Smooth muscle cell (in vitro differentiated cells): ENCODE measurements around the gene ABCC3. TPM values are rescaled to one million over a fixed set of nuclear protein-coding genes. Genes with fewer than 3 reads are reported as not detected.
A peak's percentile ranks its signal among the peaks of the same experiment; 100 is the strongest.

Source experiments
- DNase-seq: peaks from one replicate; lab custom pipeline; 2025; ENCODE audit not compliant: unreplicated experiment; lab: John Stamatoyannopoulos, UW
- H2AFZ ChIP-seq: fragments of 200-600 bp; sonication (generic); 2 replicates; pipeline ENCODE4 v1.6.0; 2016; ENCODE audit warnings: antibody characterized with exemption, low read depth, mild to moderate bottlenecking
- H3F3A ChIP-seq: fragments of 200-600 bp; sonication (generic); 2 replicates; pipeline ENCODE4 v1.6.0; 2017; ENCODE audit warnings: antibody characterized with exemption, low read depth
- H3K27ac ChIP-seq: fragments of 200-600 bp; sonication (generic); 2 replicates; pipeline ENCODE4 v1.5.1; 2016; ENCODE audit warnings: low read depth, mild to moderate bottlenecking
- H3K27me3 ChIP-seq: fragments of 200-600 bp; sonication (generic); 2 replicates; pipeline ENCODE4 v1.6.1; 2016; ENCODE audit warnings: low read depth, mild to moderate bottlenecking
- H3K36me3 ChIP-seq: fragments of 200-600 bp; sonication (generic); 2 replicates; pipeline ENCODE4 v1.5.1; 2016; ENCODE audit warnings: low read depth
- H3K4me1 ChIP-seq: fragments of 200-600 bp; sonication (generic); 2 replicates; pipeline ENCODE4 v1.5.1; 2016; ENCODE audit warnings: low read depth
- H3K4me2 ChIP-seq: fragments of 200-600 bp; sonication (generic); 2 replicates; pipeline ENCODE4 v1.6.0; 2016; ENCODE audit warnings: mild to moderate bottlenecking
- H3K4me3 ChIP-seq: fragments of 200-600 bp; sonication (generic); 2 replicates; pipeline ENCODE4 v1.5.1; 2016; ENCODE audit warnings: mild to moderate bottlenecking
- H3K79me2 ChIP-seq: fragments of 200-600 bp; sonication (generic); 2 replicates; pipeline ENCODE4 v1.6.0; 2016; ENCODE audit warnings: low read depth, mild to moderate bottlenecking
- H3K9ac ChIP-seq: fragments of 200-600 bp; sonication (generic); 2 replicates; pipeline ENCODE4 v1.6.0; 2016; ENCODE audit warnings: low read depth
- H3K9me3 ChIP-seq: fragments of 200-600 bp; sonication (generic); replicated peaks from 2 replicates; pipeline ENCODE4 v1.5.1; 2016; ENCODE audit warnings: low read depth
- H4K20me1 ChIP-seq: fragments of 200-600 bp; sonication (generic); 2 replicates; pipeline ENCODE4 v1.6.0; 2016; ENCODE audit warnings: low read depth
- CTCF ChIP-seq: fragments of 200-600 bp; sonication (generic); IDR thresholded peaks from 2 replicates; pipeline ENCODE4 v1.5.1; 2017; ENCODE audit warnings: borderline replicate concordance, mild to moderate bottlenecking, antibody characterized with exemption; ENCODE audit not compliant: insufficient read depth, poor library complexity, severe bottlenecking
- WGBS: methylation state at CpG from one replicate; pipeline ENCODE4 v1.1.7; 2016; ENCODE audit warnings: low lambda C conversion rate; 5-methylcytosine and 5-hydroxymethylcytosine counted together
- polyA plus RNA-seq: library from polyadenylated mRNA; unstranded; fragments of >200 nt; fragmentation: Nextera tagmentation; extraction: Ambion mirVana; gene quantifications from 2 replicates; pipeline ENCODE4 v1.2.1, GENCODE V29; 2016
- total RNA-seq: library from RNA; depleted of rRNA; stranded (reverse); fragments of >200 nt; gene quantifications from 2 replicates; pipeline ENCODE4 v1.2.3, GENCODE V29; 2014

Gene ABCC3
- total and polyA plus RNA-seq, 2 experiments from 2014 or later, result 1.3 TPM

- Histone ChIP-seq H2AFZ (no peak overlapping the region), H3K4me3 (no peak overlapping the region), H3K9ac (no peak overlapping the region), H3K36me3 (no peaks in the 10 kb centered on the region), H3K27me3 (no peaks in the 10 kb centered on the region), H3K4me2 (no peak overlapping the region), H3K27ac (no peak overlapping the region), H3F3A (no peaks in the 10 kb centered on the region), H4K20me1 (no peaks in the 10 kb centered on the region), H3K9me3 (no peaks in the 10 kb centered on the region), H3K79me2 (no peaks in the 10 kb centered on the region), H3K4me1 (no peaks in the 10 kb centered on the region)
- no peak for DNase-seq
- TF ChIP-seq CTCF, result no peak
- WGBS, result 95% methylated on average over 14 of the region's 14 CpGs
Measured at GRCh38 chr17:50667259-50668024, 32.8 kb downstream of the ABCC3 start.

GRCh38 chr17:50668025-50668837, 33.5 kb downstream of the ABCC3 start:
- TF ChIP-seq CTCF, result no peak
- H4K20me1 ChIP-seq, result no peaks in the 10 kb centered on the region
- peak overlapping the region; percentile 40 for H3K4me2 ChIP-seq
- 45% methylated on average over 8 of the region's 8 CpGs for WGBS
- no peaks in the 10 kb centered on the region for H3K27me3 ChIP-seq
- H3K9ac ChIP-seq, result no peak overlapping the region
- H3F3A ChIP-seq, result no peaks in the 10 kb centered on the region
- H3K4me1 ChIP-seq, result no peaks in the 10 kb centered on the region
- no peaks in the 10 kb centered on the region for H3K79me2 ChIP-seq
- no peaks in the 10 kb centered on the region for H3K9me3 ChIP-seq
- no peak for DNase-seq
- no peak overlapping the region for H3K27ac ChIP-seq
- H3K4me3 ChIP-seq, result no peak overlapping the region
- no peaks in the 10 kb centered on the region for H3K36me3 ChIP-seq
- peak overlapping the region; percentile 59 for H2AFZ ChIP-seq

- Histone ChIP-seq H3K27ac (no peak overlapping the region), H3K79me2 (no peaks in the 10 kb centered on the region), H2AFZ (peak overlapping the region; percentile 59), H3K9ac (no peak overlapping the region), H3K36me3 (no peaks in the 10 kb centered on the region), H3K9me3 (no peaks in the 10 kb centered on the region), H3K4me3 (no peak overlapping the region), H3K4me2 (peak overlapping the region; percentile 40), H3K27me3 (no peaks in the 10 kb centered on the region), H4K20me1 (no peaks in the 10 kb centered on the region), H3K4me1 (no peaks in the 10 kb centered on the region), H3F3A (no peaks in the 10 kb centered on the region)
- no peak for DNase-seq
- WGBS, result 85% methylated on average over 9 of the region's 9 CpGs
- no peak for TF ChIP-seq CTCF
Measured at GRCh38 chr17:50668838-50669581, 34.3 kb downstream of the ABCC3 start.
